HG03196 (cell line): ENCODE results near the gene DNPEP.

ENCODE experiments used
- ATAC-seq: cut with Tn5 transposase; IDR thresholded peaks from one replicate; pipeline ENCODE4 v1.9.1; 2021; ENCODE audit not compliant: unreplicated experiment

Gene DNPEP

DNA sequence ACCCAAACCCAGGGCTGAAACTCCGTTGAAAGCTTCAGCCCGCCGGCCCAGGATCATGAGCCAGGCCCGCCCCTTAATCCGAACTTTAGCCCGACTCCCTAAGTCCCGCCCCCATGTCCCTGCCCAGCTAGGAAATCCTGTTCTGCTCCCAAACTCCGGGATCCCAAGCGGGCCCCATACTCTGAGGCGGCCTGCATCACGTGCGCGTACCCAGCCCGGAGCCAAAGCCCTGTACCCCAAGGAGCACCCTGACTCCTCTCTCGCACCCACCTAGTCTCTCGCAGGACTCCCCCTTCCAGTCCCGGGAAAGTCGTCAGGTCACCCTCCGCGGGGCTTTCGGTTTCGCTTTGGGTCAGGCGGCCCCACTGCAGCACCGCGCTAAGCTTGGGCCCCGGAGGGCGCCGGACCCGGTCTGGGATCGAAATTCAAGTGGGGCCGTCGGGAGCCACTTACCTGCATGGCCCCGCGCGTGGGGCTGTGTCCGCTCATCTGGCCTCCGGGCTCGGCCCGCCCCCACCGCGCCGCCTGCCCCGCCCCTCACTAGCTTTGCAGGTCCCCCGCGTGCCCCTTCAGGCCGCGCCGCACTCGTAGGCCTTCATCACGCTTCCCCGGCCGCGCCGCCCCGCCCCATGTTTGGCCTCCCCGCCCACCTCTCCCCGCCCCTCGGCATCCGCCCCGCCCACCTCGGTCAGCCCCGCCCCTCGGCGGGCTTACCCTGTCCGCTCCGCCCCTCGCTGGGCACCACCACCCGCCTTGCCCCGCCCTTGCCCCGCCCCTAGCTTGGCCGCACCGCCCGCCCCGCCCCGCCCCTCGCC, at the start of gene DNPEP:
Gene DNPEP (minus strand): TSS at position 607 of the 815 bp plus-strand sequence. CDS start 118 bp downstream, at position 489.
- ATAC-seq, result peak; percentile 54

- no peak for ATAC-seq
Measured at GRCh38 chr2:219437141-219437540, 49.4 kb upstream of the DNPEP start.

DNA sequence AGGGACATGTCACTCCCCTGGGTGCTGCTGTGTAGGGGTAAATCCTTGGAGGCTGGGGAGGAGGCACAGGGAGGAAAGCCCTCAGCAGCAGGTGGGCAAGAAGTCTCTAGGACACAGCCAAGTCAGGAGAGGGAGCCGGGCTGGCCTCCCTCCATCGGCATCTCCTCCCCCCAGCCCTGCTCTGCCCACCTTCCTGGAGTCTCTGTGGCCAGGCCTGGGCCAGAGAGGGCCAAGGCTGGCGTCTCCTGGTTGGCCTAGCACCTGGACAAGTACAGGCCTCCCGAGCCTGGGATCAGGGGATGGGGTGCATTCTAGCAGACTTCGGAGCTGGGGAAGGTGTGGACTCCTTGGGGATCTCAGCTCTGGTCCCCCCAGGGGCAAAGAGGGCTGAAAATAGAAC, 48.8 kb upstream of the DNPEP start:
- no peak for ATAC-seq

DNA sequence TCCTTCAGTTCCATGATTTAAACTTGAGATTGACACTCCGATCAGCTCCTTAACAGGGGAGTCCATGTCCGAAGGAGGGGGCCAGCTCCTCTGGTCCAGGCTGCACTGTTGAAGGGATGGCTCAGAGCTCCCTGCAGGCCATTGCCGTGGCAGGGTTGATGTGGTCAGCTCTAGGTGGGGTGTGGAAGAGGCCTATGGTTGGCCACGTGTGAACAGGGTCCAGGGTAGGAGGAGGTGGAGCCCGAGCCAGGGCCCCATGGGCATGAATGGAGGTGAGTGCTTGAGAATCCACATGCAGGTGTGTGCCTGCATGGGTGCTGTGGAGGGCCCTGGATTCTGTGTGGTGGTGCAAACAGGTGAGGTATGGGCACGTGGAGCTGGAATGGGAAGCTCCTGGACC, 48.0 kb upstream of the DNPEP start:
- no peak for ATAC-seq

- no peak for ATAC-seq
Measured at GRCh38 chr2:219434718-219435525, 47.2 kb upstream of the DNPEP start, which contains the start of gene SPEG. Gene SPEG, plus strand, starts transcription at chr2:219434843. Its CDS starts 135 bp downstream, at chr2:219434978.

DNA sequence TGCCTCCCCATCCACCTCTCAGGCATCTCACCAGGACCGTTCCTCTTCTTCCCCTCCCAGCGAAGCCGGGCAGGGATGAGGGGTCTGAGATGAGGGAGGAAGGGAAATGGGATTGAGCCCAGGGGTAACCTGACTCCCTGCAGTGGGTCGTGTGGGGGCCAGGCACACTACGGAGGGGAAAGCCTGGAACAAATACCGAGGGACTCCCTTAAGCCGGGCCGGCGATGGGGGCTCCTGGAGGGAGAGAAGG, 46.7 kb upstream of the DNPEP start:
- no peak for ATAC-seq

GRCh38 chr2:219433666-219434467, 46.2 kb upstream of the DNPEP start:
- ATAC-seq, result no peak

DNA sequence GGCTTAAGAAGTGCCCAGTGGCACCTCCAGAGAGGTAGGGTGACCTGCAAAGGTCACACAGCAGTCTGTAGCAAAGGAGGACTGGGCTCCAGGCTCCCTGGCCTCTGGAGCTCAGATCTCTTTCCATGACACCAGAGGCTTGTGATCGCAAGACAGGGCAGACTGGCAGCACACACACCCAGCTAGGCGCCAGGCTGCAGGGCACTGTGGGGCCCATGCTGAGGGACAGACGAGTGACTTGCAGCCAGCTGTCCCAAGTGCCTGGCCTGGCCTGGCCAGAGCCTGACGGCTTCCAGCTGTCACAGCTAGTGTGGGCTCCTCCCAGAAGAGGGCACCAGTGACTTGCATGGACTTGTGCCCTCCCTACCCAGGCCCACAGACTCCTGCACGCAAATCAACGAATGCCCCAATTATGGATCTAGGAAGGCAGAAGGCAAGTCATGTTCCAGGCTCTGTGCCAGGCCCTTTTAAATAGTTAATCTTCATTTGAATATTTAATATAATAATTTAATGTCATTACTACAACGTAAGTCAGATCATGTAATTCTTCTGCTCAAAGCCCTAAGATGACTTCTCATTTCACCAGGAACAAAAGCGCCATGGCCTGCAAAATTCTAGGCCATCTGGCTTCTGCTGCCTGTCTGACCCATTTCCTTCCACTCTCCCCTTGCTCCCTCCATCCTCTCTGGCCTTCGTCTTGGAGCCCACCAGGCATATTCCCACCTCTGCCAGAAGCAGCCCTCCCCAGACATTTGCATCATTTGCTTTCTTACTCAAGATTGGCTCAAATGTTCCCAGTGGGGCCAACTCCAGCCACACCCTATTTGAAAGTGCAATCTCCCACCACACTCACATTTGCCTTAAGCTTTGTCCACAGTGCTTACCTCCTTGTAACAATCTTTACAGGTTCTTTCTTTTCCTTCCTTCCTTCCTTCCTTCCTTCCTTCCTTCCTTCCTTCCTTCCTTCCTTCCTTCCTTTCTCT, 43.2 kb upstream of the DNPEP start:
- ATAC-seq, result no peak

GRCh38 chr2:219429958-219430606, 42.4 kb upstream of the DNPEP start:
- ATAC-seq, result no peak

- ATAC-seq, result no peak
Measured at GRCh38 chr2:219428469-219428868, 40.8 kb upstream of the DNPEP start.

GRCh38 chr2:219426534-219427136, 38.9 kb upstream of the DNPEP start:
- ATAC-seq, result no peak

- no peak for ATAC-seq
Measured at GRCh38 chr2:219426068-219426443, 38.3 kb upstream of the DNPEP start.

DNA sequence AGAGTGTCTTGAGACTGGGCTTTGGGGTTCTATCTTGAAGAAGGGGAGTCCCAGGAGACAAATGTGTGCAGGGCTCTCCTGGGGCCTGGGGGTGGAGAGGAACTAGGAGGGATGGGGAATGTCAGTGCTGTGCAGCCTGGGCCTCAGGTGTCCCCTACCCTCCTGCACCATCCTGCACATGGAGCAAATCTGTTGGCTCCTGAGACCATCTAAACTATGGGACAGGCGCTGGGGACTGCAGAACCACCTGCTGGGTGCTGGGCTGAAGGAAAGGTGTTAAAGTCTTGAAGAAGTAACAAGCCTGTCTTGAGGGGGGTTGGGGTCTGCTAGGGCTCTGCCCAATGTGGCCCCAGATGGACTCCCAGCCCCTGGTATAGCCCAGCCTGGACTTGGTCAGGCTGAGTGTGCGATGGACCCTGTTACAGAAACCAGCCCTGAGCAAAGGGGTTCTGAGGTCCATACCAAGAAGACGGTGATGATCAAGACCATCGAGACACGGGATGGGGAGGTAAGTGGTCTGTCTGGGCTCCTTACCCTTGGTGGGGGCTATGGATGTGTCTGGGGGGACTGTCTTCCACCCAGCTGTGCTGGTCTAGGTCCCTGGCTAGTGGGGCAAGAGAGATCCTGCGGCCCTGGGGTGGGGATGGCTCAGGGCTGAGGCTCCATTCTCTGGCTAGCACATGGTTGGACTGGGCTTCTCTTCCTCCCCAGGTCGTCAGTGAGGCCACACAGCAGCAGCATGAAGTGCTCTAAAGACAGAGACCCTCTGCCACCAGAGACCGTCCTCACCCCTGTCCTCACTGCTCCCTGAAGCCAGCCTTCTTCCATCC, 37.7 kb upstream of the DNPEP start:
- no peak for ATAC-seq

DNA sequence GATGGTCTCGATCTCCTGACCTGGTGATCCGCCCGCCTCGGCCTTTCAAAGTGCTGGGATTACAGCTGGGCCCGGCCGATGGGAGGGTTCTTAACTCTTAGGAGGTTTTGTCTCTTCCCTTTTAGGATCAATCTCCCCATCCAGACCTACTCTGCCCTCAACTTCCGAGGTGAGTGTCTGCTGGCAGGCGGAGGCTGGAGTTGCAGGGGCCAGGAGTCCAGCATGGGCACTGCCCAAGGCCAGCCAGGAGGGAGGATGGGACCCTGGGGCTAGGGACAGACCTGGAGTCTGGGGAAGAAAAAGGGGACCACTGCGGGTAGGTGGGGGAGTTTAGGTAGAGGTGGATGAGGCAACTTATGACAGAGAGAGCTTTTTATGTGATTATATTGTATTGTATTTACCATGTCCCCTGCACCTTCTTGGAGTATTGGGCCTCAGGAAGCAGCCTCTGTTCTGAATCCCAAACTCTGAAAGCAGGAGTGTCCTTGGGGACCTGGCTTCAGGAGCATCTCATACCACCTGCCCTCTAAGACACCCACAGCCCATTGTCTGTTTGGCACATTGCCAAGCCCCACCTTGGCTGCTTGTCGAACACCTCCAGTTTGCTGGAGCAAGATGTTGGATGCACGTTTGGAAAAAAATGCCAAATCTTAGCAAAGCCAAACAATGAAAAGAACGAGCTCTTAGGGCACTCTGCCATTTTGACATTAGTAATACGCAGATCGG, 36.1 kb upstream of the DNPEP start:
- ATAC-seq, result no peak

GRCh38 chr2:219422952-219423534, 35.3 kb upstream of the DNPEP start:
- no peak for ATAC-seq

DNA sequence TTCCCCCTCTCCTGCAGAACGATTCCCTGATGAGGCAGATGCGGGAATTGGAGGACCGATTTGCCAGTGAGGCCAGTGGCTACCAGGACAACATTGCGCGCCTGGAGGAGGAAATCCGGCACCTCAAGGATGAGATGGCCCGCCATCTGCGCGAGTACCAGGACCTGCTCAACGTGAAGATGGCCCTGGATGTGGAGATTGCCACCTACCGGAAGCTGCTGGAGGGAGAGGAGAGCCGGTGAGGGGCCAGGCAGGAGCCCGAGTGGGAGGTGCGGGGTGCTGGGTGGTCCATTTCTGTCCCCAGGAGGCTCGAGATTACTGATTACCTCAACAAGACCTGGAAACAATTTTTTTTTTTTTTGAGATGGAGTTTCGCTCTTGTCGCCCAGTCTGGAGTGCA, 33.6 kb upstream of the DNPEP start:
- no peak for ATAC-seq

GRCh38 chr2:219420687-219421086, 33.0 kb upstream of the DNPEP start:
- ATAC-seq, result no peak
